Lower leg skin (tissue), 3 donors: ENCODE results near the gene NKD2.

ENCODE experiments used
- CTCF ChIP-seq, 3 donors: fragments of 450-650 bp; IDR thresholded peaks; one replicate each; pipeline ENCODE4 v1.5.1; 2016; ENCODE audit warnings: antibody characterized with exemption in 3 of 3, mild to moderate bottlenecking in 3 of 3, moderate library complexity in 2 of 3
- POLR2A ChIP-seq, 2 donors: fragments of 450-650 bp; IDR thresholded peaks; one replicate each; pipeline ENCODE4 v1.6.1; 2016 to 2017; ENCODE audit warnings: antibody characterized with exemption in 2 of 2, mild to moderate bottlenecking in 1 of 2, moderate library complexity in 1 of 2

- TF ChIP-seq CTCF (IDR thresholded peaks at IDR 0.05) (no peak), POLR2A (IDR thresholded peaks at IDR 0.05) (no peak)
These were observed 76.8 kb downstream of the NKD2 start for GRCh38 chr5:1085391-1085790.
